ENCODE results near the gene COBL. TPM values are rescaled to one million over a fixed set of nuclear protein-coding genes. Genes with fewer than 3 reads are reported as not detected.

The COBL gene
- total RNA-seq, 1 donor from 2014 or later = 6.3 TPM

- Mint-ChIP-seq H3K27me3 (ENCODE audit: insufficient read depth, low read depth) (peaks cover 2% of the 10 kb centered on the region), H3K4me1 (no peaks in the 10 kb centered on the region), H3K4me3 (no peak overlapping the region), H3K9me3 (no peaks in the 10 kb centered on the region), H3K27ac (no peak overlapping the region), H3K36me3 (no peaks in the 10 kb centered on the region)
- H3F3A ChIP-seq (ENCODE audit: low read depth) = no peaks in the 10 kb centered on the region
- H3K9me3 ChIP-seq (ENCODE audit: low read depth) = no peaks in the 10 kb centered on the region
- H3K27me3 ChIP-seq = no peaks in the 10 kb centered on the region
- no peak overlapping the region for H3K4me2 ChIP-seq
- no peaks in the 10 kb centered on the region for H3K79me2 ChIP-seq (ENCODE audit: low read depth)
- no peaks in the 10 kb centered on the region for H3K36me3 ChIP-seq
- H2AFZ ChIP-seq (replicated peaks) = no peak overlapping the region
- H3K4me3 ChIP-seq = no peak overlapping the region
- no peak for DNase-seq (ENCODE audit: low spot score)
- no peaks in the 10 kb centered on the region for H4K20me1 ChIP-seq (ENCODE audit: low read depth)
- H3K4me1 ChIP-seq = no peaks in the 10 kb centered on the region
- no peak overlapping the region for H3K9ac ChIP-seq
- TF ChIP-seq EZH2 (IDR thresholded peaks at IDR 0.05) = no peak
- no peak for TF ChIP-seq CTCF (IDR thresholded peaks at IDR 0.05)
- TF ChIP-seq EZH2phosphoT487 (IDR thresholded peaks at IDR 0.05) = no peak
- no peak overlapping the region for H3K27ac ChIP-seq
Observed at GRCh38 chr7:51013861-51014511, 302.6 kb downstream of the COBL start.

- H3K27ac ChIP-seq = no peak overlapping the region
- no peak overlapping the region for H3K4me3 ChIP-seq
- H3F3A ChIP-seq (ENCODE audit: low read depth) = no peaks in the 10 kb centered on the region
- no peak overlapping the region for H3K4me2 ChIP-seq
- no peak for DNase-seq (ENCODE audit: low spot score)
- no peaks in the 10 kb centered on the region for H3K4me1 Mint-ChIP-seq
- no peak overlapping the region for H3K4me3 Mint-ChIP-seq
- H2AFZ ChIP-seq (replicated peaks) = no peak overlapping the region
- no peaks in the 10 kb centered on the region for H3K79me2 ChIP-seq (ENCODE audit: low read depth)
- H3K4me1 ChIP-seq = no peaks in the 10 kb centered on the region
- peaks cover 2% of the 10 kb centered on the region for H3K27me3 Mint-ChIP-seq (ENCODE audit: insufficient read depth, low read depth)
- H3K27me3 ChIP-seq = no peaks in the 10 kb centered on the region
- H3K9ac ChIP-seq = no peak overlapping the region
- H4K20me1 ChIP-seq (ENCODE audit: low read depth) = no peaks in the 10 kb centered on the region
- no peak overlapping the region for H3K27ac Mint-ChIP-seq
- no peaks in the 10 kb centered on the region for H3K36me3 Mint-ChIP-seq
- H3K9me3 ChIP-seq (ENCODE audit: low read depth) = no peaks in the 10 kb centered on the region
- no peaks in the 10 kb centered on the region for H3K9me3 Mint-ChIP-seq
- TF ChIP-seq EZH2 (IDR thresholded peaks at IDR 0.05) (no peak), EZH2phosphoT487 (IDR thresholded peaks at IDR 0.05) (no peak), CTCF (IDR thresholded peaks at IDR 0.05) (no peak)
- H3K36me3 ChIP-seq = no peaks in the 10 kb centered on the region
Observed at GRCh38 chr7:51013218-51013786, 303.3 kb downstream of the COBL start.

- Mint-ChIP-seq H3K4me1 (no peaks in the 10 kb centered on the region), H3K4me3 (no peak overlapping the region), H3K36me3 (no peaks in the 10 kb centered on the region), H3K9me3 (no peaks in the 10 kb centered on the region), H3K27me3 (ENCODE audit: insufficient read depth, low read depth) (peaks cover 2% of the 10 kb centered on the region), H3K27ac (no peak overlapping the region)
- H3K9me3 ChIP-seq (ENCODE audit: low read depth) = no peaks in the 10 kb centered on the region
- no peak overlapping the region for H2AFZ ChIP-seq (replicated peaks)
- DNase-seq (ENCODE audit: low spot score) = no peak
- no peaks in the 10 kb centered on the region for H4K20me1 ChIP-seq (ENCODE audit: low read depth)
- no peaks in the 10 kb centered on the region for H3K4me1 ChIP-seq
- no peak overlapping the region for H3K4me2 ChIP-seq
- no peak overlapping the region for H3K4me3 ChIP-seq
- H3K79me2 ChIP-seq (ENCODE audit: low read depth) = no peaks in the 10 kb centered on the region
- H3K9ac ChIP-seq = no peak overlapping the region
- H3K36me3 ChIP-seq = no peaks in the 10 kb centered on the region
- H3K27me3 ChIP-seq = no peaks in the 10 kb centered on the region
- H3F3A ChIP-seq (ENCODE audit: low read depth) = no peaks in the 10 kb centered on the region
- H3K27ac ChIP-seq = no peak overlapping the region
- TF ChIP-seq EZH2phosphoT487 (IDR thresholded peaks at IDR 0.05) (no peak), CTCF (IDR thresholded peaks at IDR 0.05) (no peak), EZH2 (IDR thresholded peaks at IDR 0.05) (no peak)
Observed at GRCh38 chr7:51012569-51013217, 303.9 kb downstream of the COBL start.
